HG03520 (cell line): ENCODE measurements around the gene CCDC136.

Experiments used
- ATAC-seq: cut with Tn5 transposase; IDR thresholded peaks from one replicate; pipeline ENCODE4 v1.9.1; 2021; ENCODE audit warnings: mild to moderate bottlenecking, moderate library complexity; ENCODE audit not compliant: unreplicated experiment

CCDC136 gene

DNA sequence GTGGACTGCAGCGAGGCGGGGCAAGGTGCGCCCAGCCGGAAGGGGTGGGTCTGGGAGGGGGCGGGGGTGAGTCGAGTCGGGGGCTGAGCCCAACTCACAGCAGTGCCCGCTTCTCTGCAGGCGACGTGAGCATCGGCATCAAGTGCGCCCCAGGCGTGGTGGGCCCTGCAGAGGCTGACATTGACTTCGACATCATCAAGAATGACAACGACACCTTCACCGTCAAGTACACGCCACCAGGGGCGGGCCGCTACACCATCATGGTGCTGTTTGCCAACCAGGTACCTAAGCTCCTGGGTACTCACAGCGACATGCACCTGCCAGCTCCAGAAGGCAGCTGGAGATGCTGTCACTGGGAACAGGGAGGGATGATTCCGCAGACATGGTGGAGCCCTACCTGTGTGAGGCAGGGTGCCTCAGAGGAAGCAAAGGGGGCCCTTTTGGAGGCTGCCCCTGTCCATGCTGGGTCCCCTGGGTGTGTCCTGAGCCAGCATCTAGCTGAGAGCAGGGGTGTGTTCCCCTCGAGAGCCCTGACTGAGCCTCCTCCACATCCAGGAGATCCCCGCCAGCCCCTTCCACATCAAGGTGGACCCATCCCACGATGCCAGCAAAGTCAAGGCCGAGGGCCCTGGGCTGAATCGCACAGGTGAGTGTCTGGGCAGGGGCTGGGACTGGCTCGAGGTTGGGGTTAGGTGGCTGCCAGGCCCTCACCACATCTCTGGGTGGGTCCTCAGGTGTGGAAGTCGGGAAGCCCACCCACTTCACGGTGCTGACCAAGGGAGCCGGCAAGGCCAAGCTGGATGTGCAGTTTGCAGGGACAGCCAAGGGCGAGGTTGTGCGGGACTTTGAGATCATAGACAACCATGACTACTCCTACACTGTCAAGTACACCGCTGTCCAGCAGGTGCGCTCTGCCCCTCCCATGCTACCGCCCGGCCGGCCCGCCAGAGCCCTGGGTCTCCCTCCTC, 51.2 kb downstream of the CCDC136 start:
- ATAC-seq = no peak

DNA sequence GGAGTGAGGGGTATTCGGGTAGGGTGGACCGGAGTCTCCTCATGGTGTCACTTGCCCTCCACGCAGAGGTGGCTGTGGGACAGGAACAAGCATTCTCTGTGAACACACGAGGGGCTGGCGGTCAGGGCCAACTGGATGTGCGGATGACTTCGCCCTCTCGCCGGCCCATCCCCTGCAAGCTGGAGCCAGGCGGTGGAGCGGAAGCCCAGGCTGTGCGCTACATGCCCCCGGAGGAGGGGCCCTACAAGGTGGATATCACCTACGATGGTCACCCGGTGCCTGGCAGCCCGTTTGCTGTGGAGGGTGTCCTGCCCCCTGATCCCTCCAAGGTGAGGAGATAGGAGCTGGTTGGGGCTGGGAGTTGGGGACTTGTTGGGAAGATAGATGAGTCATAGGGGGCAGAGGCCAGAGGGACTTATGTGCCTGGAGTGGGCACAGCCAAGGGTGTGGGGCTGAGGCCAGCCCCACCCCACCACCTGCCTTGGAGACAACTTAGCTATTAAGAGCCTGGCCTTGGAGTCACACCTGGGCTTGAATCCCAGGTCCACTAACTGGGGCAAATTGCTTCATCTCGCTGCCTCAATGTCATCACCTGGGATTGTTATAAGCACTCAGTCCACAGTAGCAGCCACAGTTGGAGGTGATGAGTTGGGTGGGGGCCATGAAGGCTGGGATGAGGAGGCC, 52.3 kb downstream of the CCDC136 start:
- ATAC-seq = no peak

DNA sequence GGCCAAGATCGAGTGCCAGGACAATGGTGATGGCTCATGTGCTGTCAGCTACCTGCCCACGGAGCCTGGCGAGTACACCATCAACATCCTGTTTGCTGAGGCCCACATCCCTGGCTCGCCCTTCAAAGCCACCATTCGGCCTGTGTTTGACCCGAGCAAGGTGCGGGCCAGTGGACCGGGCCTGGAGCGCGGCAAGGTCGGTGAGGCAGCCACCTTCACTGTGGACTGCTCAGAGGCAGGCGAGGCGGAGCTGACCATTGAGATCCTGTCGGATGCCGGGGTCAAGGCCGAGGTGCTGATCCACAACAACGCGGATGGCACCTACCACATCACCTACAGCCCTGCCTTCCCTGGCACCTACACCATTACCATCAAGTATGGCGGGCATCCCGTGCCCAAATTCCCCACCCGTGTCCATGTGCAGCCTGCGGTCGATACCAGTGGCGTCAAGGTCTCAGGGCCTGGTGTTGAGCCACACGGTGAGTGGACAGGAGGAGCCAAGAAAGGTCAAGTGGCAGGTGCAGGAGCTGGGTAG, 53.1 kb downstream of the CCDC136 start:
- ATAC-seq = no peak

DNA sequence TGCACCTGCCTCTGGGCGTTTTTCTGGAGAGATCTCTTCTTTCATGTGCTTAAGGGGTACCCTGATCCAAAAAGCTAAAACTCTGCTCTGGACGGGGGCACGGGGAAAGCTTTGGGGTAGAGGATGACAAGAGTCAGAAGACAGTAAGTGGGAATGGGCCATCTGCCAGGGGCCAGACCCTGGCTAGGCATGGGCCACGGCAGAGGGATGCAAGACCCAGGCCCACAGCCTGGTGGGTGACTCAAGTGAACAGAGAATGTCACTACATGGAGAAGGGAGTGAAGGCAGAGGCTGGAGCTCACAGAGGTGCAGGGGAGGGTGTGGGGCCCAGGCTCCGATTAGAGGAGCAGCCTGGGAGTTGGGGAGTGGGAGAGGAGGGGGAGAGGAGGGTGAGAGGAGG, 53.7 kb downstream of the CCDC136 start:
- ATAC-seq = no peak

GRCh38 chr7:128845987-128846386, 54.2 kb downstream of the CCDC136 start:
- ATAC-seq = no peak

DNA sequence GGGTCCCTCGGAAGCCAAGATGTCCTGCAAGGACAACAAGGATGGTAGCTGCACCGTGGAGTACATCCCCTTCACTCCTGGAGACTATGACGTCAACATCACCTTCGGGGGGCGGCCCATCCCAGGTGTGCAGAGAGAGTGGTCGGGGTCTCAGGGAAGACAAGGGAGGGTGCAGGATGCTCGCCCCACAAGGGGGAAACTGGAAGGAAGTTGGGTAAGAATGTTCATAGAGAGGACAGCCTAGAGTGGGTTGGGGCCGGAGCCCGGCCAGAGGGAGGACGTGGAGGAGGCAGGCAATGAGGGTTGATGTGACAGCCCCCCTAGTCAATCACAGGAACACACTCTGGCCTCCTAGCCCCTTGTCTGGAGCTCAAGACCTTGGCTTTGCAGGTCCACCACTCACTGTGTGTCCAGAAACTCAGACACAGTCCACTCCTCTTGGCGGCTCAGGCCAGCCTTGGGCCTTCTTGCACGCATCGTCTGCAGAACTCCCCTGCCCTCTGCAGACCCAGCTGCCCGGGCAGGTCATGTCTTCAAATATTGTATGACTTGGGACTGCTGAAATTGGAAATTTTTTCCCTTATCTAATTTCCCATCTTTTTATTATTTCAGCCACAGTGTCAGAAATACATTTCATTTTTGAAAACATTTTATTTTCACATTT, 55.1 kb downstream of the CCDC136 start:
- ATAC-seq = no peak

DNA sequence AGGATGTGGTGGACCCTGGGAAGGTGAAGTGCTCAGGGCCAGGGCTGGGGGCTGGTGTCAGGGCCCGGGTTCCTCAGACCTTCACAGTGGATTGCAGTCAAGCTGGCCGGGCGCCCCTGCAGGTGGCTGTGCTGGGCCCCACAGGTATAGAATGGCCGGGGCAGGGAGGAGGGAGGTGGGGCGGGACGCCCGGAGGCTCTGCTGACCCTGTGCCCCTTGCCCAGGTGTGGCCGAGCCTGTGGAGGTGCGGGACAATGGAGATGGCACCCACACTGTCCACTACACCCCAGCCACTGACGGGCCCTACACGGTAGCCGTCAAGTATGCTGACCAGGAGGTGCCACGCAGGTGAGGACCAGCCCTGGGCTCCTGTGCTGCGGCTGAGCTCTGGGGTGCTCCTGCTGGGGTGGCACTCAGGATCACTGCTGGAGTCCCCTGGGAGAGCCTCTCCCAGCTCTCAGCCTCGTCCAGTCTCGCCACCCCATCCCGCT, 56.0 kb downstream of the CCDC136 start:
- no peak for ATAC-seq

GRCh38 chr7:128848289-128849155, 56.8 kb downstream of the CCDC136 start:
- no peak for ATAC-seq

DNA sequence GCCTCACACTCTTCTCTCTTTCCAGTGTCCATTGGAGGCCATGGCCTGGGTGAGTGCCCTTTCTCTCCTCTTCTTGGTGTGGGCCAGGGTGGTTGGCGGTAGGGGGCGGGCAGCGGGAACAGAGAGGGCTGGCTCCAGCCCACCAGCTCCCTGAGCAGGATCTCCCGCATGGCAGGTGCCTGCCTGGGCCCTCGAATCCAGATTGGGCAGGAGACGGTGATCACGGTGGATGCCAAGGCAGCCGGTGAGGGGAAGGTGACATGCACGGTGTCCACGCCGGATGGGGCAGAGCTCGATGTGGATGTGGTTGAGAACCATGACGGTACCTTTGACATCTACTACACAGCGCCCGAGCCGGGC, 57.4 kb downstream of the CCDC136 start:
- no peak for ATAC-seq

GRCh38 chr7:128849804-128850490, 58.2 kb downstream of the CCDC136 start:
- ATAC-seq = no peak

DNA sequence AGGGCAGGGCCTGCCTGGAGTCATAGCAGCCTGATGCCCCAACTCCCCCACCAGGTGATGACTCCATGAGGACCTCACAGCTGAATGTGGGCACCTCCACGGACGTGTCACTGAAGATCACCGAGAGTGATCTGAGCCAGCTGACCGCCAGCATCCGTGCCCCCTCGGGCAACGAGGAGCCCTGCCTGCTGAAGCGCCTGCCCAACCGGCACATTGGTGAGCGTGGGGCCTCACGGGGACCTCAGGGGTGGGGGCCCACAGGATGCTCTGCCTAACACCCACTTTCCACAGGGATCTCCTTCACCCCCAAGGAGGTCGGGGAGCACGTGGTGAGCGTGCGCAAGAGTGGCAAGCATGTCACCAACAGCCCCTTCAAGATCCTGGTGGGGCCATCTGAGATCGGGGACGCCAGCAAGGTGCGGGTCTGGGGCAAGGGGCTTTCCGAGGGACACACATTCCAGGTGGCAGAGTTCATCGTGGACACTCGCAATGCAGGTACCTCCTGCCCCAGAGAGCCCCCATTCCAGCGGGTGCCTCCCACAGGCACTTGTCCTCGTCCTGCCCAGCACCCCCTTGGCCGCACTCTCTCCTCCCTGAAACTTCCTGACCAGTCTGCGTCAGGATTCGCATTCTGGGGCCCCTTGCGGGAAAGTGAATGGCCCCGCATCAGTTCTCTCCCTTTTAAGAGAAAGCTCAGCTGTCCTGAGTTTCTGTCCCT, 60.9 kb downstream of the CCDC136 start:
- ATAC-seq = no peak

DNA sequence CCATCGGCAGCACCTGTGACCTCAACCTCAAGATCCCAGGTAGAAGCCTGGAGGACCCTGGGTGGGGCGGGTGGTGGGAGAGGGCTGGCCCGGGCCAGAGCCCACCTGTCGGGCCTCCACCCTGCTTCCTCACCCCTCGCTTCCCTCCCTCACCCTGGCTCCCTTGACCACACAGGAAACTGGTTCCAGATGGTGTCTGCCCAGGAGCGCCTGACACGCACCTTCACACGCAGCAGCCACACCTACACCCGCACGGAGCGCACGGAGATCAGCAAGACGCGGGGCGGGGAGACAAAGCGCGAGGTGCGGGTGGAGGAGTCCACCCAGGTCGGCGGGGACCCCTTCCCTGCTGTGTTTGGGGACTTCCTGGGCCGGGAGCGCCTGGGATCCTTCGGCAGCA, 62.0 kb downstream of the CCDC136 start:
- no peak for ATAC-seq

- ATAC-seq = no peak
Observed at GRCh38 chr7:128854396-128854795, 62.6 kb downstream of the CCDC136 start.

DNA sequence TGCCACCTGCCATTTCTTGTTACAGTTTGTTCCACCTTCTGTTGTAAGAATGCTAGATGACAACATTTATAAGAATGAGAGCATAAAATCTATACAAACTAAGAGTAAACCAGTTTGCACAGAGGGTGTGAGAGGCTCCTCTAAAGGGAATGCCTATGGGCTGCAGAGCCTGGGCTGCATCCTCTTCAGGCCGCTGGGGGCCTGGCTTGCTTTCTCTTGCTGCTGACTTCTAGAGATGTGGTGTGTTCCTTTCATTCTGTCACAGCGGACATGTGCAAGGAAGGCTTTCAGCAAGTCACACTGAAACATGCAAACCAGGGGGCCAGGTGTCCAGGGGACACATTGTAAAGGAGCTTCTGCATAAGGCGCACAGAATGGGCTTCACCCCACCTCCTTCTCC, 63.8 kb downstream of the CCDC136 start:
- ATAC-seq = no peak

DNA sequence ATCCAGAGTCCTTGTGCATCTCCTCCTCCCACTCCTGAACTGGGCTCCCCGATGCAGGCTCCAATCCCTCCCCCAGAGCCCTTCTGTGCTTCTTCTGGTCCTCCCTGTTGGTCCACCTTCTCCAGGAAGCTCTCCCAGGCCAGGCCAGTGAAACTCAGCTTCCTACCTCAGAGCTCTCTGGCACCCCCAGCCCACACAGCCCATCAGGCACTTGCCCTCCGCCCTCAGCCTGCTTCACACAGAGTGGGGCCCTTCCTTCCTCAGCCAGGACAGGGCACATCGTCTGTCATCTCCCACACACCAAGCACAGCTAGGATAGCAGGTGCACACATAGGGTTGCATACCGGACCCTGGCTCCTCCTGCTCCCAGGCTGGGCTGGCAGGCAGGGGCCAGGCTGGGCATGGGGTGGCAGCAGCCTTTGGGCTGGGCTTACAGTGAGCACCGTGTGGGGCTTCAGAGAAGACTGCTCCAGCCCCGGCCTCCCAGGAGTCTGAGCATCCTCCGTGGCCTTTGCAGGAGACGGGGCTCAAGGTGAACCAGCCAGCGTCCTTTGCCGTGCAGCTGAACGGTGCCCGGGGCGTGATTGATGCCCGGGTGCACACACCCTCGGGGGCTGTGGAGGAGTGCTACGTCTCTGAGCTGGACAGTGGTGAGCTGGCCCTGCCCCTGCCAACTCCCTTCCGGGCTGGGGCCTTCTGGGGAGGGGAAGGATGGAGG, 64.4 kb downstream of the CCDC136 start:
- no peak for ATAC-seq

- no peak for ATAC-seq
Observed at GRCh38 chr7:128858380-128859231, 66.8 kb downstream of the CCDC136 start.
